Stimulated activated CD8-positive, alpha-beta memory T cell treated with anti-CD3 and anti-CD28 coated beads, Interleukin-15, amount 100 ng/mL, for 24 hours (primary cell): ENCODE measurements around the gene STARD7.

ENCODE experiments used
- DNase-seq: peaks from one replicate; pipeline ENCODE4 v3.0.0-alpha.2; 2020; ENCODE audit warnings: low read depth

STARD7 gene

GRCh38 chr2:96197546-96198255, 10.9 kb downstream of the STARD7 start:
- DNase-seq, result no peak

- no peak for DNase-seq
Observed at GRCh38 chr2:96195410-96196066, 13.1 kb downstream of the STARD7 start.

- DNase-seq, result no peak
Observed at GRCh38 chr2:96191937-96192670, 16.5 kb downstream of the STARD7 start.

GRCh38 chr2:96188821-96189526, 19.7 kb downstream of the STARD7 start:
- no peak for DNase-seq

GRCh38 chr2:96186562-96186961, 22.1 kb downstream of the STARD7 start:
- DNase-seq, result no peak

GRCh38 chr2:96185516-96185915, 23.1 kb downstream of the STARD7 start:
- no peak for DNase-seq

- DNase-seq, result no peak
Observed at GRCh38 chr2:96184989-96185388, 23.6 kb downstream of the STARD7 start.

GRCh38 chr2:96184188-96184587, 24.4 kb downstream of the STARD7 start:
- no peak for DNase-seq

GRCh38 chr2:96181529-96181928, 27.1 kb downstream of the STARD7 start:
- DNase-seq, result no peak

- no peak for DNase-seq
Observed at GRCh38 chr2:96180521-96180920, 28.1 kb downstream of the STARD7 start.

GRCh38 chr2:96180002-96180401, 28.6 kb downstream of the STARD7 start:
- DNase-seq, result no peak

GRCh38 chr2:96176661-96177060, 32.0 kb downstream of the STARD7 start:
- no peak for DNase-seq

- no peak for DNase-seq
Observed at GRCh38 chr2:96175951-96176350, 32.7 kb downstream of the STARD7 start.

GRCh38 chr2:96174251-96175144, 34.1 kb downstream of the STARD7 start:
- DNase-seq, result peak; percentile 54

GRCh38 chr2:96171831-96172230, 36.8 kb downstream of the STARD7 start:
- DNase-seq, result no peak

- no peak for DNase-seq
Observed at GRCh38 chr2:96170626-96171025, 38.0 kb downstream of the STARD7 start.

- no peak for DNase-seq
Observed at GRCh38 chr2:96169868-96170507, 38.6 kb downstream of the STARD7 start.

- no peak for DNase-seq
Observed at GRCh38 chr2:96167407-96168013, 41.1 kb downstream of the STARD7 start.

GRCh38 chr2:96164459-96165184, 44.0 kb downstream of the STARD7 start:
- no peak for DNase-seq
